GM23338 (cell line): ENCODE measurements around the gene MTA3. TPM values are rescaled to one million over a fixed set of nuclear protein-coding genes. Genes with fewer than 3 reads are reported as not detected.

Experiments
- ATAC-seq: fragments of 200-7000 bp; cut with Tn5 transposase; 3 replicates; pipeline ENCODE4 v1.9.1; 2020
- DNase-seq: peaks from one replicate; pipeline ENCODE4 v3.0.0-alpha.2; 2015; ENCODE audit warnings: low spot score
- H2AFZ ChIP-seq: fragments of 200-600 bp; sonication (generic); 2 replicates; pipeline ENCODE4 v1.8.0; 2016; ENCODE audit warnings: antibody characterized with exemption, mild to moderate bottlenecking, moderate library complexity
- H3F3A ChIP-seq: fragments of 200-600 bp; sonication (generic); replicated peaks from 2 replicates; pipeline ENCODE4 v1.8.0; 2017; ENCODE audit warnings: antibody characterized with exemption, mixed run types, low read depth
- H3K27ac ChIP-seq: fragments of 200-600 bp; sonication (generic); 2 replicates; pipeline ENCODE4 v1.6.1; 2016; ENCODE audit warnings: low read depth
- H3K27me3 ChIP-seq: fragments of 200-600 bp; sonication (generic); 2 replicates; pipeline ENCODE4 v1.8.0; 2016; ENCODE audit warnings: mild to moderate bottlenecking, mixed run types, moderate library complexity; ENCODE audit not compliant: insufficient read depth
- H3K36me3 ChIP-seq: fragments of 200-600 bp; sonication (generic); 2 replicates; pipeline ENCODE4 v1.8.0; 2016; ENCODE audit warnings: mild to moderate bottlenecking; ENCODE audit not compliant: insufficient read depth
- H3K4me1 ChIP-seq: fragments of 200-600 bp; sonication (generic); 2 replicates; pipeline ENCODE4 v1.8.0; 2016; ENCODE audit warnings: mild to moderate bottlenecking, moderate library complexity; ENCODE audit not compliant: insufficient read depth
- H3K4me2 ChIP-seq: fragments of 200-600 bp; sonication (generic); 2 replicates; pipeline ENCODE4 v1.7.1; 2017; ENCODE audit warnings: mixed run types
- H3K4me3 ChIP-seq: fragments of 200-600 bp; sonication (generic); 2 replicates; pipeline ENCODE4 v1.6.1; 2016; ENCODE audit warnings: mixed run types
- H3K79me2 ChIP-seq: fragments of 200-600 bp; sonication (generic); replicated peaks from 2 replicates; pipeline ENCODE4 v1.8.0; 2017; ENCODE audit warnings: mild to moderate bottlenecking; ENCODE audit not compliant: insufficient read depth
- H3K9me2 ChIP-seq: fragments of 200-600 bp; sonication (generic); 2 replicates; pipeline ENCODE4 v1.8.0; 2017; ENCODE audit not compliant: insufficient read depth
- H4K20me1 ChIP-seq: fragments of 200-600 bp; sonication (generic); replicated peaks from 2 replicates; pipeline ENCODE4 v1.8.0; 2017; ENCODE audit warnings: mild to moderate bottlenecking; ENCODE audit not compliant: insufficient read depth
- H3K27ac Mint-ChIP-seq: 2 replicates; pipeline ENCODE4 v1.8.0; 2020; ENCODE audit warnings: inconsistent platforms, mild to moderate bottlenecking, moderate library complexity, mixed read lengths
- H3K27me3 Mint-ChIP-seq: 3 replicates; pipeline ENCODE4 v1.8.0; 2022; ENCODE audit warnings: low read depth, mild to moderate bottlenecking, moderate library complexity, mixed read lengths, inconsistent platforms; ENCODE audit not compliant: insufficient read depth, poor library complexity
- H3K36me3 Mint-ChIP-seq: 3 replicates; pipeline ENCODE4 v1.8.0; 2021; ENCODE audit warnings: low read depth, mild to moderate bottlenecking, inconsistent platforms, moderate library complexity, mixed read lengths
- H3K4me1 Mint-ChIP-seq: 3 replicates; pipeline ENCODE4 v1.8.0; 2020; ENCODE audit warnings: mild to moderate bottlenecking, inconsistent platforms, mixed read lengths
- H3K4me3 Mint-ChIP-seq: 3 replicates; pipeline ENCODE4 v1.8.0; 2021; ENCODE audit warnings: moderate library complexity, mild to moderate bottlenecking, inconsistent platforms, mixed read lengths
- H3K9me3 Mint-ChIP-seq: 3 replicates; pipeline ENCODE4 v1.8.0; 2020; ENCODE audit warnings: moderate library complexity, mild to moderate bottlenecking, inconsistent platforms, mixed read lengths
- ETS1 ChIP-seq: IDR thresholded peaks from 2 replicates; pipeline ENCODE4 v1.6.1; 2016; ENCODE audit warnings: antibody characterized with exemption
- POLR2AphosphoS5 ChIP-seq: IDR thresholded peaks from 2 replicates; pipeline ENCODE4 v1.6.1; 2016; ENCODE audit warnings: antibody characterized with exemption, low read depth
- REST ChIP-seq: IDR thresholded peaks from one replicate; pipeline ENCODE4 v1.6.1; 2018; ENCODE audit warnings: antibody characterized with exemption; ENCODE audit not compliant: unreplicated experiment
- STAT1 ChIP-seq: IDR thresholded peaks from one replicate; pipeline ENCODE4 v1.6.1; 2016; ENCODE audit warnings: antibody characterized with exemption; ENCODE audit not compliant: unreplicated experiment
- ZNF462 ChIP-seq: fragments of 250-450 bp; sonication (Bioruptor Pico); IDR thresholded peaks from 2 replicates; pipeline ENCODE4 v1.5.0; 2020; ENCODE audit warnings: mild to moderate bottlenecking, moderate library complexity
- polyA plus RNA-seq: library from polyadenylated mRNA; unstranded; fragments of >200 nt; fragmentation: Nextera tagmentation; extraction: Ambion mirVana; gene quantifications from 2 replicates; pipeline ENCODE4 v1.2.1, GENCODE V29; 2016
- total RNA-seq: library from RNA; depleted of rRNA; stranded (reverse); fragments of >200 nt; shearing (Covaris generic); gene quantifications from 2 replicates; pipeline ENCODE4 v1.2.3, GENCODE V29; 2014

The MTA3 gene
- total and polyA plus RNA-seq, 2 experiments from 2014 or later, result 162 to 208 TPM

GRCh38 chr2:42775810-42776209 is 207.4 kb downstream of the MTA3 start:
- Histone ChIP-seq H3K27me3 (no peaks in the 10 kb centered on the region), H3K36me3 (peaks cover 26% of the 10 kb centered on the region), H2AFZ (no peak overlapping the region), H3K4me3 (no peak overlapping the region), H3K4me1 (peaks cover 21% of the 10 kb centered on the region), H4K20me1 (no peaks in the 10 kb centered on the region), H3K9me2 (no peaks in the 10 kb centered on the region), H3K27ac (no peak overlapping the region), H3F3A (0 out of 2 replicates have a peak, but pooled peaks cover 4% of the 10 kb centered on the region), H3K79me2 (no peaks in the 10 kb centered on the region), H3K4me2 (no peak overlapping the region)
- H3K4me3 Mint-ChIP-seq, result no peak overlapping the region
- H3K27me3 Mint-ChIP-seq, result peaks cover 4% of the 10 kb centered on the region
- no peak for ATAC-seq
- peaks cover 41% of the 10 kb centered on the region for H3K36me3 Mint-ChIP-seq
- no peak for DNase-seq
- H3K4me1 Mint-ChIP-seq, result peaks cover 15% of the 10 kb centered on the region
- no peak overlapping the region for H3K27ac Mint-ChIP-seq
- TF ChIP-seq REST, result no peak
- TF ChIP-seq ZNF462 (CRISPR knock-in tag), result no peak
- TF ChIP-seq ETS1, result no peak
- no peak for TF ChIP-seq POLR2AphosphoS5
- TF ChIP-seq STAT1, result no peak
- H3K9me3 Mint-ChIP-seq, result peaks cover 51% of the 10 kb centered on the region
